ENCODE data around the gene TMEM92. TPM values are rescaled to one million over a fixed set of nuclear protein-coding genes. Genes with fewer than 3 reads are reported as not detected.

TMEM92 gene
- total RNA-seq, 4 donors from 2014 or later, result 0.16 TPM; not detected in 3

DNA sequence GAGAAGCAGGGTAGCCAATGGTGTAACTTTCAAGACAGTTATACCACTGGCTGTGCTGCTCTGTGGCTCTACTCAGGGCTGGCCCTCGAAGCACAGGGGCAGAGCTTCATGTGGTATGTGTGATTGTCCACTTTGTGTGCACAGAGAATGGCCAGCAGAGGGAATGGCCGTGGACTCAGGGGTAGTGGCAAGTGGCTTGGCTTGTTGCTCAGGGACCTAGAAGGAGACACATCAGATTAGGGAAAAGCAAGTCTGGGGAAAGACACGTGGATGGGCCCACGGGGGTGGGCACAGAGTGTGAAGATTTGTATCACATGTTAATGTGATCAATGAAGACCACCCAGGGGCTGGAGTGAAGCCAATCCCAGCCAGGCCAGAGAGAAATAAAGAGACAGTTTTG, 51.6 kb downstream of the TMEM92 start:
- Histone ChIP-seq H3K9me3 (no peaks in the 10 kb centered on the region), H3K27me3 (no peaks in the 10 kb centered on the region), H3K4me3 (no peak overlapping the region), H3K36me3 (no peaks in the 10 kb centered on the region), H3K4me1 (no peaks in the 10 kb centered on the region), H3K27ac (no peak overlapping the region)
- TF ChIP-seq POLR2A (IDR thresholded peaks at IDR 0.05) (no peak), EP300 (IDR thresholded peaks at IDR 0.05) (no peak), POLR2AphosphoS5 (IDR thresholded peaks at IDR 0.05) (no peak)
- TF ChIP-seq, protein P1, sequence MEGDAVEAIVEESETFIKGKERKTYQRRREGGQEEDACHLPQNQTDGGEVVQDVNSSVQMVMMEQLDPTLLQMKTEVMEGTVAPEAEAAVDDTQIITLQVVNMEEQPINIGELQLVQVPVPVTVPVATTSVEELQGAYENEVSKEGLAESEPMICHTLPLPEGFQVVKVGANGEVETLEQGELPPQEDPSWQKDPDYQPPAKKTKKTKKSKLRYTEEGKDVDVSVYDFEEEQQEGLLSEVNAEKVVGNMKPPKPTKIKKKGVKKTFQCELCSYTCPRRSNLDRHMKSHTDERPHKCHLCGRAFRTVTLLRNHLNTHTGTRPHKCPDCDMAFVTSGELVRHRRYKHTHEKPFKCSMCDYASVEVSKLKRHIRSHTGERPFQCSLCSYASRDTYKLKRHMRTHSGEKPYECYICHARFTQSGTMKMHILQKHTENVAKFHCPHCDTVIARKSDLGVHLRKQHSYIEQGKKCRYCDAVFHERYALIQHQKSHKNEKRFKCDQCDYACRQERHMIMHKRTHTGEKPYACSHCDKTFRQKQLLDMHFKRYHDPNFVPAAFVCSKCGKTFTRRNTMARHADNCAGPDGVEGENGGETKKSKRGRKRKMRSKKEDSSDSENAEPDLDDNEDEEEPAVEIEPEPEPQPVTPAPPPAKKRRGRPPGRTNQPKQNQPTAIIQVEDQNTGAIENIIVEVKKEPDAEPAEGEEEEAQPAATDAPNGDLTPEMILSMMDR (IDR thresholded peaks at IDR 0.05), result no peak
- no peak for ATAC-seq
- 50% methylated on average over 4 of the region's 4 CpGs; no CpG with 5 or more reads in 1 of the 2 donors for WGBS, 2 donors (ENCODE audit: low coverage in 1 of 2)

DNA sequence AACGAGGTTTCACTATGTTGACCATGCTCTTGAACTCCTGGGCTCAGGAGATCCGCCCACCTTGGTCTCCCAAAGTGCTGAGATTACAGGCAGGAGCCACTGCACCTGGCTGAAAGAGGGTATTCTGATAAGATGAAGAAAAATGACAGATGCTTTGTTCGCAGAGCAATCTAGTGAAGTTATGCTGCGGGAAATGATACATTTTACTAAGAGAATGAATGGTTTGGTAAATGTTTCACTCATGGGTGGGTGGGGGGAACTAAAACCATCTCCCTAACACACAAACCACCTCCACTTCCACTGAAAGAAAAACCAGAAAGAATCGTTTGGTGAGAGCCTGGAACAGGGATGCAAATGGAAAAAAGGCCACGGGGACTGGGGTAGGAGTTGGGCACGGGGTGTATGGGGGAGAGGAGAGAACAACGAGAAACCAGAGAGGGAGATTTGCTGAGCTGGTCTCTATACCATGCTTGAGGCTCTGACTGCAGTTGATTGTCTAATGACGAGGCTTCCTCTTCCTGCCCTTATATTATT, 52.6 kb downstream of the TMEM92 start:
- TF ChIP-seq POLR2A (IDR thresholded peaks at IDR 0.05) (no peak), POLR2AphosphoS5 (IDR thresholded peaks at IDR 0.05) (no peak), EP300 (IDR thresholded peaks at IDR 0.05) (no peak)
- TF ChIP-seq, protein P1 (IDR thresholded peaks at IDR 0.05), result no peak
- H3K4me3 ChIP-seq, result no peak overlapping the region
- no peaks in the 10 kb centered on the region for H3K27me3 ChIP-seq
- H3K36me3 ChIP-seq, result no peaks in the 10 kb centered on the region
- 72 to 82% methylated on average over 5 to 7 of the region's 9 CpGs for WGBS, 2 donors (ENCODE audit: low coverage in 1 of 2)
- ATAC-seq, result no peak
- no peaks in the 10 kb centered on the region for H3K4me1 ChIP-seq
- no peaks in the 10 kb centered on the region for H3K9me3 ChIP-seq
- no peak overlapping the region for H3K27ac ChIP-seq

DNA sequence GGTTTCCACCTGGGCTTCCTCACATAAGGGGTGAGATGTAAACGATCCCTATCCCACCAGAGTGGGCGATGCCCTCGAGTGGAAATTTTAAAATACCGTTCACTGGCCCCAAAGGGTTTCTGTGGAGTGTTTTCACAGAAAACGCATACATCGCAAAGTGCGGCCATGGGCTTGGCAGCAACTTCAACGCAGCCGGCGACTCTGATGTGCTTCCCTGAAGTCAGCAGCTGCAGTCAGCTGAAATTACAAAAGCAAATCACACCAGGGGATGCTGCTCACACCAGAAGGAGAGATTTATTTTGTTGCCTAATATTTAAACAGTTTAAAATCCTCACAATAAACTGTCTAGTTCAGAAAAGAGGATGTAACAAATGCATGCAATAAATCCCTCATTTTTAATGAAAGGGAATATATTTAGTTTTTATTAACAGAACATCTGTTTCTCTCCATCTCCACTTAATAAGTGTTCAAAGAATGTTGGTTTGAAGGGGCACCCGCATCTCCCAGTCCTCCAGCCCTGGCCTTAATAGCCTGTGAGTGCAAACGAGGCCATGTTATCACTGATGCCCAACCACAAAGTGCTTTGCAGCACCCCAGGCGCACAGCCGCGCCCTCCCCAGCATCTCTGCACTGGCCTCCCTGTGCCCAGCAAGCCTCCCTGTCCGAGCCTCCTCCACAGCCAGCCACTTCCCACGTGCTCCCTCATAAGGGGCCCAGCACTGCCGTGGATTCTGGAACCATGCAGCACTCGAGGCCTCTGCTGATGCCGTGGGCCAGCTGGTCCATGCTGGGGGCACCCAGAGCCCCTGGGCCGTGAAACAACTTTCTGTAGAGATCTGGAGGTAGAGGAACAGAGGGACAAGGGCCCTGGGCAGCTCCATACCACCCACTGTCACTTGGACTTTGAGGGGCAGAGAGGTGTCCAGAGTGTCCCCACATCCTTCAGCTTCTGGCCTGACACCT, 54.4 kb downstream of the TMEM92 start:
- Histone ChIP-seq H3K4me1 (no peaks in the 10 kb centered on the region), H3K27ac (no peak overlapping the region), H3K4me3 (no peak overlapping the region), H3K36me3 (no peaks in the 10 kb centered on the region), H3K27me3 (peaks cover 7% of the 10 kb centered on the region), H3K9me3 (no peaks in the 10 kb centered on the region)
- WGBS, 2 donors (ENCODE audit: low coverage in 1 of 2), result 43 to 57% methylated on average over 8 to 9 of the region's 21 CpGs
- no peak for TF ChIP-seq EP300 (IDR thresholded peaks at IDR 0.05)
- TF ChIP-seq, protein P1 (IDR thresholded peaks at IDR 0.05), result no peak
- TF ChIP-seq POLR2A (IDR thresholded peaks at IDR 0.05), result no peak
- no peak for TF ChIP-seq POLR2AphosphoS5 (IDR thresholded peaks at IDR 0.05)
- ATAC-seq, result no peak

DNA sequence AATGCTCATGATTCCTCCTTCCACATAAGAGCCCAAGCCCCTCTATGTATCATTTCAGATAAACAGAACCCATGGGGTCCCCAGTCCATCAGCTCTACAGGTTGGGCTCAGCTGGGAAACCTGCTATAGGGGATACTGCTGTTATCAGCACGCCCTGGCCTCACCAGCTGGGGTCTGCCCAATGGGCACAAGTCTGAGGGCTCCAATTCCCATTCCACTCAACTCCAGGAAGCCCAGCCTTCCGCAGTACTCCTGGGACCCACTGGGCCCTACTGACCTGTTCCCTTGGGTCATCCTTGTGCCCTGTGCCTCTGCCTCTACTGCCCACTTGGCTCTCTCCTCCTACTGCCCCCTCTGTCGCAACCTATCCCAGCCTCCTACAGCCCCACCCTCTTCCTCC, 55.5 kb downstream of the TMEM92 start:
- Histone ChIP-seq H3K4me1 (no peaks in the 10 kb centered on the region), H3K9me3 (no peaks in the 10 kb centered on the region), H3K36me3 (no peaks in the 10 kb centered on the region), H3K4me3 (no peak overlapping the region), H3K27ac (no peak overlapping the region), H3K27me3 (peaks cover 7% of the 10 kb centered on the region)
- no peak for ATAC-seq
- TF ChIP-seq, protein P1 (IDR thresholded peaks at IDR 0.05), result no peak
- TF ChIP-seq POLR2AphosphoS5 (IDR thresholded peaks at IDR 0.05), result no peak
- WGBS, 2 donors (ENCODE audit: low coverage in 1 of 2), result 67 to 90% methylated on average over 1 to 2 of the region's 3 CpGs
